Neural cell (in vitro differentiated cells): ENCODE data around the gene FZR1. TPM values are rescaled to one million over a fixed set of nuclear protein-coding genes. Genes with fewer than 3 reads are reported as not detected.
"Not testable (repeated sequence)": the region's sequence is repeated elsewhere in the genome, so short reads cannot be mapped to it uniquely, and the experiment has no call there.

Source experiments
- H2AFZ ChIP-seq: fragments of 200-600, 300-800 bp; sonication (generic), shearing (Covaris generic); 2 replicates; pipeline ENCODE4 v1.6.0; 2014; ENCODE audit warnings: low read depth, mild to moderate bottlenecking, antibody characterized with exemption, low read length, moderate library complexity
- H3F3A ChIP-seq: fragments of 200-600 bp; shearing (Covaris generic); 2 replicates; pipeline ENCODE4 v1.6.1; 2016; ENCODE audit warnings: mild to moderate bottlenecking, moderate library complexity, mixed read lengths, antibody characterized with exemption, low read length; ENCODE audit not compliant: insufficient read depth, poor library complexity, severe bottlenecking
- H3K27ac ChIP-seq: fragments of 200-600, 300-800 bp; sonication (generic), shearing (Covaris generic); 2 replicates; pipeline ENCODE4 v1.5.1; 2014; ENCODE audit warnings: mild to moderate bottlenecking, low read length, moderate library complexity
- H3K27me3 ChIP-seq: fragments of 300-800, 200-600 bp; sonication (generic), shearing (Covaris generic); 2 replicates; pipeline ENCODE4 v1.6.0; 2014; ENCODE audit warnings: mild to moderate bottlenecking, low read depth, low read length, moderate library complexity; ENCODE audit not compliant: insufficient read depth
- H3K36me3 ChIP-seq: fragments of 300-800, 200-600 bp; sonication (generic), shearing (Covaris generic); 2 replicates; pipeline ENCODE4 v1.5.1; 2014; ENCODE audit warnings: mild to moderate bottlenecking, antibody characterized with exemption, low read length, moderate library complexity; ENCODE audit not compliant: insufficient read depth
- H3K4me2 ChIP-seq: fragments of 300-800, 200-600 bp; sonication (generic), shearing (Covaris generic); 2 replicates; pipeline ENCODE4 v1.6.0; 2014; ENCODE audit warnings: mild to moderate bottlenecking, low read length
- H3K4me3 ChIP-seq: fragments of 300-800, 200-600 bp; sonication (generic), shearing (Covaris generic); 2 replicates; pipeline ENCODE4 v1.5.1; 2014; ENCODE audit warnings: mild to moderate bottlenecking, low read length, moderate library complexity
- H3K79me2 ChIP-seq: fragments of 200-600 bp; shearing (Covaris generic); replicated peaks from 2 replicates; pipeline ENCODE4 v1.6.0; 2014; ENCODE audit warnings: mild to moderate bottlenecking, low read length, moderate library complexity; ENCODE audit not compliant: insufficient read depth
- H3K9ac ChIP-seq: fragments of 300-800, 200-600 bp; sonication (generic), shearing (Covaris generic); 2 replicates; pipeline ENCODE4 v1.6.1; 2016; ENCODE audit warnings: mild to moderate bottlenecking, low read length, mixed read lengths
- H3K9me2 ChIP-seq: fragments of 200-600 bp; shearing (Covaris generic); 2 replicates; pipeline ENCODE4 v1.6.1; 2016; ENCODE audit warnings: mild to moderate bottlenecking, low read length, mixed read lengths; ENCODE audit not compliant: insufficient read depth
- H3K9me3 ChIP-seq: fragments of 200-600, 300-800 bp; sonication (generic), shearing (Covaris generic); 2 replicates; pipeline ENCODE4 v1.6.1; 2016; ENCODE audit warnings: mild to moderate bottlenecking, mixed run types, low read length, moderate library complexity, mixed read lengths
- H4K20me1 ChIP-seq: fragments of 200-600 bp; shearing (Covaris generic); 2 replicates; pipeline ENCODE4 v1.6.1; 2016; ENCODE audit warnings: mild to moderate bottlenecking, mixed run types; ENCODE audit not compliant: insufficient read depth
- EP300 ChIP-seq: fragments of 450-650 bp; conservative IDR thresholded peaks from 2 replicates; pipeline ENCODE4 v1.6.1; 2014; ENCODE audit warnings: antibody characterized with exemption, mild to moderate bottlenecking, moderate library complexity; ENCODE audit not compliant: poor library complexity, severe bottlenecking
- EZH2 ChIP-seq: fragments of 200-600, 300-800 bp; shearing (Covaris generic), sonication (generic); IDR thresholded peaks from 2 replicates; pipeline ENCODE4 v1.6.1; 2014; ENCODE audit warnings: antibody characterized with exemption, low read length, borderline replicate concordance, mild to moderate bottlenecking; ENCODE audit not compliant: insufficient read depth, poor library complexity, severe bottlenecking
- MXI1 ChIP-seq: fragments of 450-650 bp; conservative IDR thresholded peaks from 2 replicates; pipeline ENCODE4 v1.6.1; 2014; ENCODE audit warnings: antibody characterized with exemption, mild to moderate bottlenecking; ENCODE audit not compliant: poor library complexity, severe bottlenecking
- POLR2AphosphoS5 ChIP-seq: IDR thresholded peaks from 2 replicates; pipeline ENCODE4 v1.6.1; 2012
- RAD21 ChIP-seq: fragments of 450-650 bp; conservative IDR thresholded peaks from 2 replicates; pipeline ENCODE4 v1.6.1; 2014; ENCODE audit warnings: antibody characterized with exemption, mild to moderate bottlenecking, moderate library complexity
- SMC3 ChIP-seq: fragments of 450-650 bp; conservative IDR thresholded peaks from 2 replicates; pipeline ENCODE4 v1.6.1; 2014; ENCODE audit warnings: antibody characterized with exemption, mild to moderate bottlenecking, moderate library complexity; ENCODE audit not compliant: poor library complexity
- TAF1 ChIP-seq: IDR thresholded peaks from 2 replicates; pipeline ENCODE4 v1.6.1; 2012; ENCODE audit warnings: low read depth
- polyA plus RNA-seq: library from polyadenylated mRNA; depleted of rRNA; stranded (reverse); fragments of >200 nt; gene quantifications from 2 replicates; pipeline ENCODE4 v1.2.3, GENCODE V29; 2014
- TF ChIP-seq, protein P1 (sequence below): fragments of 450-650 bp; IDR thresholded peaks from 2 replicates; pipeline ENCODE4 v1.5.1; 2014; ENCODE audit warnings: antibody characterized with exemption, mild to moderate bottlenecking, moderate library complexity; ENCODE audit not compliant: poor library complexity, severe bottlenecking
- TF ChIP-seq, protein P2 (sequence below): IDR thresholded peaks from 2 replicates; pipeline ENCODE4 v1.6.1; 2012; ENCODE audit warnings: borderline replicate concordance

Gene FZR1
- polyA plus RNA-seq, 1 donor from 2014 or later = 55.7 TPM

DNA sequence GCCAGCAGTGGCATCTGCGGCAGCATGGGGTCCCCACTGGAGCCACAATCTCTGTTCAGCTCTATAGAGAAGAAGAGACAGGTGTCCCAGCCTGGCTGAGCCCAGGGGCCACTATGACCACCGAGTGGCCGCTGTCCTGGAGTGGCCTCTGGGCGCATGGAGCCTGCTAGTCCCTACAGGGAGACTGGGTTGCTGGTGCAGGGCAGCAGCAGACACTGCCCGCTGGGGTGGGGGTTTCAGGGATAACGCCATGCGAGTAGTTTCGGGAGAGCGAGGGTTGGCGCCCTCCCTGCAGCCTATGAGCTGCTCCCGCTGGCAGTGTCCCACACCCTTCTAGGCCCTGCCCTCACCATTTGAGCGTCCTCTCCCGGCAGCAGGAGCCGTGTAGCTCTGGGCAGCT lies 22.0 kb downstream of the FZR1 start:
- Histone ChIP-seq H3K27me3 (no peaks in the 10 kb centered on the region), H3K4me3 (no peak overlapping the region), H3F3A (no peaks in the 10 kb centered on the region), H3K9me2 (no peaks in the 10 kb centered on the region), H3K27ac (no peak overlapping the region), H3K9ac (no peak overlapping the region), H3K36me3 (peaks cover 4% of the 10 kb centered on the region), H4K20me1 (no peaks in the 10 kb centered on the region), H3K79me2 (no peaks in the 10 kb centered on the region), H3K4me2 (no peak overlapping the region), H3K9me3 (no peaks in the 10 kb centered on the region), H2AFZ (no peak overlapping the region)
- no peak for TF ChIP-seq SMC3
- TF ChIP-seq, protein P1, sequence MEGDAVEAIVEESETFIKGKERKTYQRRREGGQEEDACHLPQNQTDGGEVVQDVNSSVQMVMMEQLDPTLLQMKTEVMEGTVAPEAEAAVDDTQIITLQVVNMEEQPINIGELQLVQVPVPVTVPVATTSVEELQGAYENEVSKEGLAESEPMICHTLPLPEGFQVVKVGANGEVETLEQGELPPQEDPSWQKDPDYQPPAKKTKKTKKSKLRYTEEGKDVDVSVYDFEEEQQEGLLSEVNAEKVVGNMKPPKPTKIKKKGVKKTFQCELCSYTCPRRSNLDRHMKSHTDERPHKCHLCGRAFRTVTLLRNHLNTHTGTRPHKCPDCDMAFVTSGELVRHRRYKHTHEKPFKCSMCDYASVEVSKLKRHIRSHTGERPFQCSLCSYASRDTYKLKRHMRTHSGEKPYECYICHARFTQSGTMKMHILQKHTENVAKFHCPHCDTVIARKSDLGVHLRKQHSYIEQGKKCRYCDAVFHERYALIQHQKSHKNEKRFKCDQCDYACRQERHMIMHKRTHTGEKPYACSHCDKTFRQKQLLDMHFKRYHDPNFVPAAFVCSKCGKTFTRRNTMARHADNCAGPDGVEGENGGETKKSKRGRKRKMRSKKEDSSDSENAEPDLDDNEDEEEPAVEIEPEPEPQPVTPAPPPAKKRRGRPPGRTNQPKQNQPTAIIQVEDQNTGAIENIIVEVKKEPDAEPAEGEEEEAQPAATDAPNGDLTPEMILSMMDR = no peak
- TF ChIP-seq EP300 = no peak
- no peak for TF ChIP-seq POLR2AphosphoS5
- TF ChIP-seq, protein P2, sequence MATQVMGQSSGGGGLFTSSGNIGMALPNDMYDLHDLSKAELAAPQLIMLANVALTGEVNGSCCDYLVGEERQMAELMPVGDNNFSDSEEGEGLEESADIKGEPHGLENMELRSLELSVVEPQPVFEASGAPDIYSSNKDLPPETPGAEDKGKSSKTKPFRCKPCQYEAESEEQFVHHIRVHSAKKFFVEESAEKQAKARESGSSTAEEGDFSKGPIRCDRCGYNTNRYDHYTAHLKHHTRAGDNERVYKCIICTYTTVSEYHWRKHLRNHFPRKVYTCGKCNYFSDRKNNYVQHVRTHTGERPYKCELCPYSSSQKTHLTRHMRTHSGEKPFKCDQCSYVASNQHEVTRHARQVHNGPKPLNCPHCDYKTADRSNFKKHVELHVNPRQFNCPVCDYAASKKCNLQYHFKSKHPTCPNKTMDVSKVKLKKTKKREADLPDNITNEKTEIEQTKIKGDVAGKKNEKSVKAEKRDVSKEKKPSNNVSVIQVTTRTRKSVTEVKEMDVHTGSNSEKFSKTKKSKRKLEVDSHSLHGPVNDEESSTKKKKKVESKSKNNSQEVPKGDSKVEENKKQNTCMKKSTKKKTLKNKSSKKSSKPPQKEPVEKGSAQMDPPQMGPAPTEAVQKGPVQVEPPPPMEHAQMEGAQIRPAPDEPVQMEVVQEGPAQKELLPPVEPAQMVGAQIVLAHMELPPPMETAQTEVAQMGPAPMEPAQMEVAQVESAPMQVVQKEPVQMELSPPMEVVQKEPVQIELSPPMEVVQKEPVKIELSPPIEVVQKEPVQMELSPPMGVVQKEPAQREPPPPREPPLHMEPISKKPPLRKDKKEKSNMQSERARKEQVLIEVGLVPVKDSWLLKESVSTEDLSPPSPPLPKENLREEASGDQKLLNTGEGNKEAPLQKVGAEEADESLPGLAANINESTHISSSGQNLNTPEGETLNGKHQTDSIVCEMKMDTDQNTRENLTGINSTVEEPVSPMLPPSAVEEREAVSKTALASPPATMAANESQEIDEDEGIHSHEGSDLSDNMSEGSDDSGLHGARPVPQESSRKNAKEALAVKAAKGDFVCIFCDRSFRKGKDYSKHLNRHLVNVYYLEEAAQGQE = no peak
- TF ChIP-seq TAF1 = no peak
- no peak for TF ChIP-seq MXI1
- no peak for TF ChIP-seq RAD21
- TF ChIP-seq EZH2 = no peak

DNA sequence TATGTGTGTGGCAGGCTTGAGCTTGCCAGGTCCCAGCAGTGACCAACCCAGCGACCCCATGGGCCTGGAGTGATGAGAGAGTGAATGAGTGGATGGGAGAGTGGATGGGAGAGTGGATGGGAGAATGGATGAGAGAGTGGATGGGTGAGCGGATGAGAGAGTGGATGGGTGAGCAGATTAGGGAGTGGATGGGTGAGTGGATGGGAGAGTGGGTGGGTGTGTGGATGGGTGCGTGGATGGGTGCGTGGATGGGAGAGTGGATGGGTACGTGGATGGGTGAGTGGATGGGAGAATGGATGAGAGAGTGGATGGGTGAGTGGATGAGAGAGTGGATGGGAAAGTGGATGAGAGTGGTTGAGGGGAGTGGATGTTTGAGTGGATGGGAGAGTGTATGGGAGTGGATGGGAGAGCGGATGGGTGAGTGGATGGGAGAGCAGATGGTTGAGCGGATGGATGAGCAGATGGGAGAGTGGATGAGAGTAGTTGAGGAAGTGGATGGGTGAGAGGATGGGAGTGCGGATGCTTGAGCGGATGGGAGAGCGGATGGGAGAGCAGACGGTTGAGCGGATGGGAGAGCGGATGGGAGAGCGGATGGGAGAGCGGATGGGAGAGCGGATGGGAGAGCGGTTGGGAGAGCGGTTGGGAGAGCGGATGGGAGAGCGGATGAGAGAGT lies 22.6 kb downstream of the FZR1 start:
- H3K9me2 ChIP-seq = no peaks in the 10 kb centered on the region
- no peak overlapping the region for H2AFZ ChIP-seq
- no peaks in the 10 kb centered on the region for H3K79me2 ChIP-seq
- no peak overlapping the region for H3K27ac ChIP-seq
- TF ChIP-seq, protein P2 = no peak
- TF ChIP-seq EZH2 = no peak
- TF ChIP-seq SMC3 = no peak
- TF ChIP-seq RAD21 = no peak
- TF ChIP-seq POLR2AphosphoS5 = no peak
- TF ChIP-seq MXI1 = no peak
- TF ChIP-seq EP300 = no peak
- no peak for TF ChIP-seq TAF1
- TF ChIP-seq, protein P1 = no peak
- H4K20me1 ChIP-seq = no peaks in the 10 kb centered on the region
- H3F3A ChIP-seq = no peaks in the 10 kb centered on the region
- H3K36me3 ChIP-seq = peaks cover 4% of the 10 kb centered on the region
- no peak overlapping the region for H3K4me2 ChIP-seq
- H3K9me3 ChIP-seq = no peaks in the 10 kb centered on the region
- H3K27me3 ChIP-seq = no peaks in the 10 kb centered on the region
- no peak overlapping the region for H3K9ac ChIP-seq
- H3K4me3 ChIP-seq = no peak overlapping the region

DNA sequence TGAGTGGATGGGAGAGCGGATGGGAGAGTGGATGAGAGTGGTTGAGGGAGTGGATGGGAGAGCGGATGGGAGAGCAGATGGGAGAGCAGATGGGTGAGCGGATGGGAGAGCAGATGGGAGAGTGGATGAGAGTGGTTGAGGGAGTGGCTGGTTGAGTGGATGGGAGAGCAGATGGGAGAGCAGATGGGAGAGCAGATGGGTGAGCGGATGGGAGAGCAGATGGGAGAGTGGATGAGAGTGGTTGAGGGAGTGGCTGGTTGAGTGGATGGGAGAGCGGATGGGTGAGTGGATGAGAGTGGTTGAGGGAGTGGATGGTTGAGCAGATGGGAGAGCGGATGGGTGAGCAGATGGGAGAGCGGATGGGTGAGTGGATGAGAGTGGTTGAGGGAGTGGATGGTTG lies 23.2 kb downstream of the FZR1 start:
- not testable (repeated sequence) for H3K27me3 ChIP-seq, H3F3A ChIP-seq, H3K4me2 ChIP-seq, H4K20me1 ChIP-seq, H2AFZ ChIP-seq, H3K79me2 ChIP-seq, H3K4me3 ChIP-seq, H3K27ac ChIP-seq, H3K9ac ChIP-seq, H3K9me2 ChIP-seq, H3K9me3 ChIP-seq, H3K36me3 ChIP-seq
